ENCODE data around the gene SLC7A8. TPM values are rescaled to one million over a fixed set of nuclear protein-coding genes. Genes with fewer than 3 reads are reported as not detected.

Gene SLC7A8
- total and polyA plus RNA-seq, 10 of the 15 experiments (the other 5 are each of a cell fraction or from before 2014, with no cell fraction given) = 0.06 to 0.28 (median 0.21) TPM; not detected in 7

DNA sequence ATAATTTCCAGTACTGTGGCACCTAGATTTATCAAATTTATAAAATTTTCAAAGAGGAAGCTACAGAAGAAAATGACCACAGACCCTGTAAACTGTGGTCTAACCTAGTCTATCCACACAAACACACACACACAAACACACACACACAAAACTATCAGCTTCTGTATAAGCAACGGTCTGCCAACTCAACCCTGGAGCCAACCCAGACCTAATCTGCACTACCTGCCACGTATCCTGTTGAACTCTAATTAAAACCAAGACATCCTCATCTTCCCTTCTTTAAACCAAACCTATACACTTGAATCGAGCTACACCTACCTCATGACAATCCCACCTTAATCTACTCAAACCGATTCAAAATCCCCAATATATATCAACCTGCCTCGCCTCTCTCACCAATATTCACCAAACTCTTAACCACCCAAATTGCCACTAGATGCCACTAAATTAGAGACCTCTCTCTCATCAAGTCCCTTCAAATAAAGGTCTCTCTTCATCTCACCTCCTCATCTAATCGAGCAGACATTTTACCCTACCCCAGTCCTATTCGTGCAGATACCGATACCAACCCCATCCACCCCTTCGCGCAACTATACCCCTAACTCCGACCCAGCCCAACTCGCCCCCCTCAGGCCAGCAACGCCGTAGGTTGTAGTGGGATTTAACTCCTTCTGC lies 89.3 kb downstream of the SLC7A8 start:
- Histone ChIP-seq H3K9ac (ENCODE audit: control insufficient read depth, insufficient read depth, low read length) (peak overlapping the region; percentile 91), H3K9me3 (replicated peaks; ENCODE audit: control insufficient read depth, insufficient read depth, low read length) (no peaks in the 10 kb centered on the region), H3K4me3 (peak overlapping the region; percentile 92), H3K79me2 (ENCODE audit: control insufficient read depth, insufficient read depth, low read length) (peaks cover 58% of the 10 kb centered on the region), H3K27ac (ENCODE audit: control insufficient read depth, insufficient read depth) (peak overlapping the region; percentile 99), H3K27me3 (replicated peaks in 1 of 2; ENCODE audit: control insufficient read depth in 2 of 2, insufficient read depth in 2 of 2, low read length in 1 of 2) (no peaks in the 10 kb centered on the region), H3K36me3 (ENCODE audit: control insufficient read depth in 2 of 2, insufficient read depth in 2 of 2, low read length in 1 of 2) (peaks cover 3 to 30% of the 10 kb centered on the region in 2 experiments), H3K4me2 (ENCODE audit: control insufficient read depth, insufficient read depth) (peak overlapping the region; percentile 88), H3K4me1 (ENCODE audit: control insufficient read depth, insufficient read depth, low read length) (peaks cover 3% of the 10 kb centered on the region; the same call in 1 of the 2 replicates), H4K20me1 (ENCODE audit: control insufficient read depth, insufficient read depth) (0 out of 2 replicates have a peak, but pooled peaks cover 7% of the 10 kb centered on the region), H2AFZ (ENCODE audit: control insufficient read depth, low read depth, low read length) (peak overlapping the region; percentile 99)
- ATAC-seq = no peak
- peak; percentile 13 for FAIRE-seq
- CTCF ChIA-PET = interaction anchor here (0.6 to 3.7 kb wide), 24 partner anchors 8 to 1021 kb away, joined by 3 to 65 read pairs (median 4); partner anchors contain the start of genes CEBPE, PABPN1 and PRMT5
- RAD21 ChIA-PET (ENCODE audit: unreplicated experiment) = interaction anchor here (1.1 to 2.5 kb wide), 10 partner anchors 12 to 617 kb away, joined by 3 to 23 read pairs (median 7); partner anchors contain the start of genes PABPN1 and PPP1R3E
- no peak for DNase-seq (ENCODE audit: low read depth, low spot score)
- intact Hi-C loops (cut with micrococcal nuclease; ENCODE audit: unreplicated experiment) = no loop called here
- no TSS peak for BruUV-seq (replicated peaks)
- under 1% methylated on average over 14 of the region's 14 CpGs for WGBS (ENCODE audit: insufficient coverage, insufficient replicate concordance, low lambda C conversion rate, missing lambda C conversion rate)
- SMC1A ChIA-PET (ENCODE audit: uncharacterized antibody, unreplicated experiment) = interaction anchor here (0.5 to 3.0 kb wide), 17 partner anchors 9 to 1638 kb away, joined by 3 to 15 read pairs (median 4); partner anchors contain the start of genes CIROP, PRMT5 and SLC7A8
- in situ Hi-C loops (cut with MboI) = no loop called here
- POLR2A ChIA-PET = interaction anchor here (0.8 to 2.3 kb wide), 16 partner anchors 8 to 684 kb away, joined by 3 to 19 read pairs (median 5); partner anchors contain the start of genes CDH24, PABPN1 and PRMT5
- TF ChIP-seq ATF2 (IDR thresholded peaks at IDR 0.05; ENCODE audit: low read length) (no peak), MYB (IDR thresholded peaks at IDR 0.05; ENCODE audit: borderline replicate concordance, low read depth, low read length) (no peak), CBFB (IDR thresholded peaks at IDR 0.05; ENCODE audit: low read depth) (no peak), BMI1 (IDR thresholded peaks at IDR 0.05; ENCODE audit: borderline replicate concordance) (peak; percentile 12; the same call in 1 of the 2 replicates), MLLT1 (IDR thresholded peaks at IDR 0.05) (no peak), NBN (IDR thresholded peaks at IDR 0.05) (peak; percentile 49; the same call in 1 of the 2 replicates), CHD1 (IDR thresholded peaks at IDR 0.05; ENCODE audit: low read depth, low read length) (no peak), USF2 (IDR thresholded peaks at IDR 0.05; ENCODE audit: borderline replicate concordance, low read depth, low read length) (no peak), NFYA (IDR thresholded peaks at IDR 0.05; ENCODE audit: borderline replicate concordance, low read depth, low read length) (no peak), RB1 (IDR thresholded peaks at IDR 0.05; ENCODE audit: borderline replicate concordance) (no peak), RELB (IDR thresholded peaks at IDR 0.05; ENCODE audit: low read depth) (peak; percentile 23; the same call in 1 of the 2 replicates), KLF5 (IDR thresholded peaks at IDR 0.05; ENCODE audit: partially characterized antibody) (no peak), EZH2 (IDR thresholded peaks at IDR 0.05; ENCODE audit: borderline replicate concordance, control insufficient read depth, low read depth, low read length) (no peak)
- TF ChIP-seq, protein P1, sequence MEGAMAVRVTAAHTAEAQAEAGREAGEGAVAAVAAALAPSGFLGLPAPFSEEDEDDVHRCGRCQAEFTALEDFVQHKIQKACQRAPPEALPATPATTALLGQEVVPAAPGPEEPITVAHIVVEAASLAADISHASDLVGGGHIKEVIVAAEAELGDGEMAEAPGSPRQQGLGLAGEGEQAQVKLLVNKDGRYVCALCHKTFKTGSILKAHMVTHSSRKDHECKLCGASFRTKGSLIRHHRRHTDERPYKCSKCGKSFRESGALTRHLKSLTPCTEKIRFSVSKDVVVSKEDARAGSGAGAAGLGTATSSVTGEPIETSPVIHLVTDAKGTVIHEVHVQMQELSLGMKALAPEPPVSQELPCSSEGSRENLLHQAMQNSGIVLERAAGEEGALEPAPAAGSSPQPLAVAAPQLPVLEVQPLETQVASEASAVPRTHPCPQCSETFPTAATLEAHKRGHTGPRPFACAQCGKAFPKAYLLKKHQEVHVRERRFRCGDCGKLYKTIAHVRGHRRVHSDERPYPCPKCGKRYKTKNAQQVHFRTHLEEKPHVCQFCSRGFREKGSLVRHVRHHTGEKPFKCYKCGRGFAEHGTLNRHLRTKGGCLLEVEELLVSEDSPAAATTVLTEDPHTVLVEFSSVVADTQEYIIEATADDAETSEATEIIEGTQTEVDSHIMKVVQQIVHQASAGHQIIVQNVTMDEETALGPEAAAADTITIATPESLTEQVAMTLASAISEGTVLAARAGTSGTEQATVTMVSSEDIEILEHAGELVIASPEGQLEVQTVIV (IDR thresholded peaks at IDR 0.05; ENCODE audit: borderline replicate concordance, partially characterized antibody) = no peak

All from GM12878 (cell line).